ENCODE data around the gene TANGO6. TPM values are rescaled to one million over a fixed set of nuclear protein-coding genes. Genes with fewer than 3 reads are reported as not detected.
A peak's percentile ranks its signal among the peaks of the same experiment; 100 is the strongest.

The TANGO6 gene
- polyA plus RNA-seq, 3 donors, result 5.9 to 8.8 (median 7.0) TPM

DNA sequence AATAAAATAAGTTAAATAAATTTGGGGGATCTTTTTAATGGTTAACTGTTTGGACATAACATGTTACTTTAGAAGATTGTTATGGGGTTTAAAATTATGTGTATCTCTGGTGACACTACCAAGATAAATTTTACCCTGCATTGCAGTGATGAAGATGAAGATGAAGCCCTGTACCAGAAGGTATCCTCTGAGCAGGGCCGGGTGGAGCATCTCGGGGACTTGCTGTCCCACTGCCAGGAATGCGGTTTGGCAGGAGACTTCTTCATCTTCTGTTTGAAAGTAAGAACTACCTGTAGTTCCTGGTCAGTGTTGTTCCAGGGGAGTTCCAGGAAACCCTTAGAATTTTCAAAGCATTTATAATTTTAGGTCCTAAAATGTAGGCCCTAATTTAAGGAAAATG is 64.0 kb downstream of the TANGO6 start:
- DNase-seq (ENCODE audit: low read depth in 3 of 3, low spot score in 2 of 3), result no peak

DNA sequence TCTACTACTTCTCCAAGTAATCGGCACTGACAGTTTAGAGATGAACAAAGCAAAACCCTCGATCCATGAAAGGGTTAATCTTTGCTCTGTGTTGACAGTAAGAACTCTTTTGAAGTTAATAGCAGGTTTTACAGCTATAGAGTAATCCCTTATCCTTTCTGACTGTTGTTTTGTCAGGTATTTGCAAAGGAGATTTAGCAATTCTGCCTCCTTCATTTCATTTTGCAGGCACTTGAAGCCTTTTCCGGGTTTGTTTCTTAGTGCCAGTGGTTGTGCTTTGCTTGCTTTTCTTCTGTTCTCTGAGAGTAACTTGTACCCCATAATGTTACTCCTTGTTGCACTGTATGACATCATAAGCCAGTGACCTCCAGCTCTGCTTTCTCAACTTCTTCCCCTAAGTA is 64.5 kb downstream of the TANGO6 start:
- no peak for DNase-seq (ENCODE audit: low read depth in 3 of 3, low spot score in 2 of 3)

DNA sequence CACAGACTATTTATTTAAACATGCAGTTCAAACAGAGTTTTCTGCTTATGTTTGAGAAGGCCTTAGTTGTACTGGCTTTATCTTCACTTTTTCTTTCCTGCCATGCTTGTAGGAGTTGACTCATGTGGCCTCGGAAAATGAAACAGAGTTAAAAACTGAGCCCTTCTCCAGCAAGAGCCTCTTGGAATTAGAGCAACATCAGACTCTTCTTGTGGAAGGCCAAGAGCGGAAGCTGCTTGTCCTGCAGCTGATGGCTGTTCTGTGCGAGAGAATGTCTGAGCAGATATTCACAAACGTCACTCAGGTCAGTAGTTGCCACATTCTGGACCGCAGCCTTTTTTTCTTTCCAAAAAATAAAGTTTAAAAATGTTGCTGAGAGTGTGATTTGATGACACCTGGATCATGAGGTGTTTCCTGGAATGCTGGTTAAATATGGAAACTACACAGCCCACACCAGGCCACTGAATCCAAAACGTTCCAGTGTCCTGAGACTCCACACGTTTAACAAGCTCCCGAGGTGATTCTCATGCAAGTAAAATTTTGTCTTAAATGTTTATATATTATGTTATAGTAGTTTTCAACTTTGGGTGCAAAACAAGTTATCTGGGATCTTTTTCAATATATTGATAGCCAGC is 65.9 kb downstream of the TANGO6 start:
- DNase-seq (ENCODE audit: low read depth in 3 of 3, low spot score in 2 of 3), result no peak

DNA sequence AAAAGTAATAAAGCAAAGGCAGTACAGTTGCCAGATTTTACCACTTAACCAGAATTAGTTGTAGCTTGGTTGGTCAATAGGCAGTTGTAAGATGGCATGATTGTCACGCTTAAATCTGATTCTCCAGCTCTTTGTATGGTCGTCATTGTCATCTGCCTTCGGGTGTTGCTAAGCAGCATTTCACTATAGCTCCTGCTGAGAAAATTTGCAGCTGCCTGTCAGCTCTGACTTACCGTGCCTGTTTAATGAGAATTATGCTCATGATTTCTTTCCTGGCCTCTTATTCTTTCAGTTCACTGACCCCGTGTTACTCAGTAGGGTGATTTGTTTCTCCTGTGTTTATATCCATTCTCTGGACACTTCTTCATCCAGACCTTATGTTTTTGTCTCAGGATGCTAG is 66.7 kb downstream of the TANGO6 start:
- DNase-seq (ENCODE audit: low read depth in 3 of 3, low spot score in 2 of 3), result no peak

DNA sequence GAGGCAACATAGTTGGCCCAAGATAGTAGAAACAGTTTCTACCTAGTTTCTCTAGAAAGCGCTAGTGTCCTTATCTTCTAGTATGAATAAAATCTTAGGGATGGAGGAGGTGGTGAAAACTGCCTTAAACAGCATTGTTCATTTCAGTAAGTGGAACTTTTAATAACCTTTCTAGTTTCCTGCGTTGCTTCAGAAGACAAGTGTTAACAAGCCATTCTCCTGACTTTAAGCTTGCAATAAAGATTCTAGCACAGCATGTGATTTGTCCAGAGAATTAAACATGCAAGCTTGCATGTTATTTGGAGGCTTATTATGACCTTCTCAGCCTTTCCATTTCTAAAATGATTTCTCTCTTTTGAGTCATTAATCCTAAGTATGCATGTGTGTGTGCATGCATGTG is 72.3 kb downstream of the TANGO6 start:
- no peak for DNase-seq (ENCODE audit: low read depth in 3 of 3, low spot score in 2 of 3)

DNA sequence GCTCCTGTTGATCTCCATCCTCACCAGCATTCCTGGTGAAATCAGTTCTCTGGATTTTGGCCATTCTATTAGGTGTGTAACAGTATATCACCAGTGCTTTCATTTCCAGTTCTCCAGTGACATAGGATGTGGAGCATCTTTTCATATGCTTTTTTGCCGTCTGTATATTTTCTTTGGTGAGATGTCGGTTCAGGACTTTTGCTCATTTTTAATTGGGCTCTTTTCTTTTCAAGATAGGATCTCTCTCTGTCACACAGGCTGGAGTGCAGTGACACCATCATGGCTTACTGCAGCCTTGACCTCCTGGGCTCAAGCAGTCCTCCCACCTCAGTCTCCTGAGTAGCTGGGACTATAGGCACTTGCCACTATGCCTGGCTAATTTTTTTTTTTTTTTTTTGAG is 74.2 kb downstream of the TANGO6 start:
- no peak for DNase-seq (ENCODE audit: low read depth in 3 of 3, low spot score in 2 of 3)

DNA sequence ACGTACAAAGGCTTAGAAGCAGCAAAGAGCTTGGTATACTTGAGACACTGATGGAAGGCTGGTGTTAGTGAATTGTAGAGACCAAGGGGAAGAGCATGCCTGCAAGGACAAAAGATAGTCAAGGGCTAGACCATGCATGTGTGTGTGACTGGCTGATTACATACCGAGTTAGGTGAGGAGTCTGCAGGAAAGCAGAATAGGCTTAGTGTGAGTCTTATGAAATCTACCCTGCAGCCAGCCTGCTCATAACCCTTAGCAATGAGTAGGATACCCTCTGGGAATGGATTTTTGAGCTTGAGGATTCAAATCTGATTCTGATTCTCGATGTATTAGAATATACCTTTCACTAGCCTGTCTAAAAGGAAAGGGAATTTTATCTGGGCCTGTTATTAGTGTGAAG is 77.0 kb downstream of the TANGO6 start:
- DNase-seq (ENCODE audit: low read depth in 3 of 3, low spot score in 2 of 3), result no peak

DNA sequence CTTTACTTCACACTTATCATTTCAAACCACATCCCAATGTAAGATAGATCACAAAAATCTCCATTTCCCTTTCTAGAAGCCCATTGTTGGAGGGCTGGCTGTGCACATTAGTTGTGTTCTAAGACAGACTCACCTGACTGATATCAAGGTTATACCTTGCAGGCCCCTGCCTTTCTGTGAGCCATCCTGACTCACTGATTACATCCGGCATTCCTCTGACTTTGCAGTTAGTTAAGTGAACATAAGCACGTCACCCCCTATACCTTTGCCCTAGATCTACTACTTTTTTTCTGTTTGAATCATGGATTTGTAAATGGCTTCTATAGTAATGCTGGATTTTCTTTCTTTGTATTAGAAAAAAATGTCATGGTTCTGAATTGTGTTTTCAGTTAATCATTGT is 78.3 kb downstream of the TANGO6 start:
- no peak for DNase-seq (ENCODE audit: low read depth in 3 of 3, low spot score in 2 of 3)

DNA sequence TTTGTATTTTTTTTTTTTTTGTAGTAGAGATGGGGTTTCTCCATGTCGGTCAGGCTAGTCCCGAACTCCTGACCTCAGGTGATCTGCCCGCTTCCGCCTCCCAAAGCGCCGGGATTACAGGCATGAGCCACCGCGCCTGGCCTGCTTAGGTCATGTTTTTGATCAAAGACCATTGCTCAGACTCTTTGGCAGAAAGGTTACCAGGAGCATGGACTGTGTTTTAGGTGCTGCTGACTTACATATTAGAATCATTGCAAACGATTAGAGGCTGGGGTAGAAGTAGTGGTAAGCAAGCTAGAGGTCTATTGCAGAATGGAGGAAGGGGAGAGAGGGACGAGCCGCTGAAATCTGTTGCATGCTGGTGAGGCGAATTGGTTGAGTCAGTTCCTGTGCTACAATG is 79.8 kb downstream of the TANGO6 start:
- no peak for DNase-seq (ENCODE audit: low read depth in 3 of 3, low spot score in 2 of 3)

DNA sequence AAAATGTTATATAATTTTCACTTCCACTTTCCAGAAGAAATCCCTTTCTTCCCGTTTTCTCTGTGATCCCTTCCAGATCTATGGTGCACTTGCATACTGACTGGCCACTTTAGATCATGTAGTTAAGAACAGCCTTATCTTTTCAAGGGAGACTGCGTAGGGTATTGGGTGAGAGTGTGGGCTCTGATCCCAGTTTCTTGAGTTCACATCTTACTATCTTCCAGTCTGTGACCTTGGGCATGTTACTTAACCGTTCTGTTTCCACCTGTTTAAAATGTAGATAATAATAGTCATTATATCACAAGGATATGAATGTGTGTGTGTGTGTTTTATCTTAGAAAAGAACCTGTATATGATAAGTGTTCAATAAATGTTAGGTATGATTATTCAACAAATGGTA is 83.7 kb downstream of the TANGO6 start:
- no peak for DNase-seq (ENCODE audit: low read depth in 3 of 3, low spot score in 2 of 3)

DNA sequence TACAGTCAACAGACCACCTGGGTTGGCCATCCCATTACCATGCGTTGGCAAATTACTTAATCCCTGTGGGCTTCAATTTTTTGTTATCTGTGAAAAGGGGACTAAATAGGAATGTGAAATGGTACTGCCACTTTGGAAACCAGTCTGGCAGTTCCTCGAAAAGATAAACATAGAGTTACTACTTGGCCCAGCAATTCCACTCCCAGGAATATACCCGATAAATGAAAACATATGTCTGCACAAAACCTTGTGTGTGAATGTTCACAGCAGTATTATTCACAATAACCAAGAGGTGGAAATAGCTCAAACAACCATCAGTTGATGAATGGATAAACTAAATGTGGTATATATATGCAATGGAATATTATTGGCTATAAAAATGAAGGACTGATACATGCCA is 87.9 kb downstream of the TANGO6 start:
- no peak for DNase-seq (ENCODE audit: low read depth in 3 of 3, low spot score in 2 of 3)

DNA sequence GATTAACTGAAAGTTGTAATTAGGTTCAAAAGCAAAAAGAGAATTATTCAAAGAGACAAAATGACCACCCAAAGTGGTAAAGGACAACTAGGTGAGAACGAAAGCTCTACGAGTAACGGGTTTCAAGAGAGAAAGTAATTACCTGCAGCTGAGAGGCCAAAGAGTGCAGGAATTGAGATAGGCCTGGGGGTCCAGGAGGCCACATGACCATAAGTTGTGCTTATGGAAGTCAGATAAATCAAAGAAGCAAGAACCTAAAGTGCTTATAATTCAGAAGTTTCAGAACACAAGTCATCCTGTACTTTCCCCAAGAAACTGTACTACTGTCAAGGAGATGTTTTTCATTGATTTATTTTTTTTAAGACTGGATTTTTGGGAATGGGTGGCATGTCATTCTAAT is 91.1 kb downstream of the TANGO6 start:
- no peak for DNase-seq (ENCODE audit: low read depth in 3 of 3, low spot score in 2 of 3)

DNA sequence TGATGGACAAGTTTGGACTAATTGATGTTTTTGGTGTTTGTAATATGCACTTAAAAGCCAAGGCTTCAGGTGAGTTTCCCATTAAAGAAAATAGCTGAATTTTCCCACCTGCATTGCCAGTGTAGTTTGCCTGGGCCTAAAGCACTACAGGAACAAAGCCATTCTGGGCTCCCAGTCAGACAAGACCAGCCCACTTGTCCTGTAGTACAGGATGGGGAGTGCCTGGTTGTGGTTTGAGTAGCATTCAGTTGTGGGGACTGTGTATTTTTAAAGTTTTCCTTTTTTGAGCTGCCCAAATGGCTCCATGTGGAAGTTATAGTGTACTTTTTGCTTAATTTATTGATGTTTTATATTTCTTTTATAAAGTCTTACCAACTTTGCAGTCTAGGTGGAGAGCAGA is 91.7 kb downstream of the TANGO6 start:
- no peak for DNase-seq (ENCODE audit: low read depth in 3 of 3, low spot score in 2 of 3)

DNA sequence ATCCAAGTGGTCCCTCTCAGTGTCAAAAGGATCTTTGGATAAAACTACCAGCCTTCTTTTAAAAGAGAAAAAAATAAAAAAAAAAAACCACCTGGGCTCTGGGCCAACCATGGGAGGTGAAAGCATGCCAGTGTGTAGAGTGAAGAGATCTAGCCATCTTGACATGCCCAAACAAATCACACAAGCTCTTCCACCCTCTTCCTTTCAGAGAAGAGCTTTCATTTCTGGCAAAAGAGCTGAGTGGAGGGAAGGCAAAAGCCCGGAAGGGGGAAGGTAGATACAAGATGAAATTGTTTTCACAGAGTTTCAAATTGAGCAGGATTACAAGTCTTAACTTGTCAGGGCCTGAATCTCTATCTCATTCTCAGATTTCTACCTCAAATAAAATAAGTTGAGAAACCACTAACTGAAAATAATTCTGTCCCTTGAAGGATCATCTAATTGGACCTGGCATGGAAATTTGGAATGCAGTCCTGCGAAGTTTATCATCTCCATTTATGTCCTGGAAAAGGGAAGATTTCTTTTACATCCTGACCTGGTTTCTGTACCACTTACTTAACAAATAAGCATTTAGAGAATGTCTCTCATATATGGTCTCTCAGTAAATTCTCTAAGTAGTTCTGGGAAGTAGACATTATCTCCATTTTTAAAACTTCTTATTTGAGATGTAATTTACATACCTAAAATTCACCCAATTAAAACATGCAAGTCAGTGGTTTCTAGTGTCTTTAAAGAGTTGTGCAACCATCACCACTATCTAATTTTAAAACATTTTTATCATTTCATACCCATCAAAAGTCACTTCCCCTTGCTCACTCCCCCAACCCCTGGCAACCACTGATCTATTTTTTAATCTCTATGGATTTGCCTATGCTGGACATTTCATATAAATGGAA is 93.7 kb downstream of the TANGO6 start:
- no peak for DNase-seq (ENCODE audit: low read depth in 3 of 3, low spot score in 2 of 3)

DNA sequence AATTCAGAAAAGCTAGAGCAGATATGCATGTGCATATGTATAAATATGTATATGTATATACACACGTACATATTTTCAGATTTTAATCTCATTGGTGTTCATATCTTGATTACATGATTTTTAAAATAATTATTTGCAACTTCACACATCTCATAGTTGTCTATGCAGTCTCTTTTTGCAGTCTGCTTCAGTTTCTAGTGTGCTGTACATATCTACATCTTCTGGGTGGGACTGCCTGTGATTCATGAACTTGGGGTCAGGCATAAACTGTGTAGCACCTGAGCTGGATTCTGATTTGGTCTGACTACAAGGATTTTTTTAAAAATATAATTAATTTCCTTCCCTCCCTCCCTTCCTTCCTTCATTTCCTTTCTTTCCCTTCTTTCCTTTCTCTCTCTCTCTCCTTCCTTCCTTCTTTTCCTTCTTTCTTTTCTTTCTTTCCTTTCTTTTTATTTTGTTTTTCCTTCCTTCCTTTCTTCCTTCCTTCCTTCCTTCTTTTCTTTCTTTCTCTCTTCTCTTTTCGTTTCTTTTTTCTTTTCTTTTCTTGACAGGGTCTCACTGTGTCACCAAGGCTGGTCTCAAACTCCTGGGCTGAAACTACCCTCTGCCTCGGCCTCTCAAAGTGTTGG is 96.5 kb downstream of the TANGO6 start:
- DNase-seq (ENCODE audit: low read depth in 3 of 3, low spot score in 2 of 3), result no peak

DNA sequence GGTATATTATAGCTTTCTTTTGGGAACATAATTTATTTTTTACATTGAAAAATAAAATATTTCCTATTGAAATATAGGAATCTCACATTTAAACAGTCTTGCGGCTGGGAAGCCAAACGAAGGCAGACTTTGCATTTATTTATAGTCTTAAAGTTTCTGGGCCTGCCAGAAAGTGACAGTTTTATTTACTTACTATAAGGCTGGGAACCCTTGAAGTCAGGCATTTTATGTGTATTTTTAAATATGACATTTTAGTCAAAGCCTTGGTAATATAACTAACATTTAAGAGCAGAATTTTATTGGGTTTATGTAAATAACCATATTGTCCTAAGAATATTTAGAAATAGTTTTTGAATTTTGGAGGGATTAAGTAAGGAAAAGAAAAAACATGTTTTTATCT is 97.5 kb downstream of the TANGO6 start:
- no peak for DNase-seq (ENCODE audit: low read depth in 3 of 3, low spot score in 2 of 3)

DNA sequence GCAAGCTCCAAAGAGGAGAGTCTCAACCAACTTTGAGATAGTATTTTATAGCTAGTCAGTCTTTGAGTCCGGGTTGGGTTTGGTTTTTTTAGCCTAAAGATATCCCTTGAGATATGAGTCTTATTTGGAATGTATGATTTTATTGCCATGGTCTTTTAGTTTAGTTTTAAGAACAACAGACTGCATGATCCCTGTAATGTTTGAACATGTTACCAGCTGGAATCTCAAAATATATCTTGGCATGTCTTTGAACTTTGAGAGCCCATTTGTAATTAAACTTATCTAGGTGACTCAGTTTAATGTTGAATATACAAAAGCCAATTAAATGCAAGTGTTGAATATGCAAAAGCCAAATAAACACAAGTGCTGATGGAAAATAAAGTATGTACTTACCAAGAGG is 100.6 kb downstream of the TANGO6 start:
- peak in 1 of 3 donors; percentile 16 for DNase-seq (ENCODE audit: low read depth in 3 of 3, low spot score in 2 of 3)

DNA sequence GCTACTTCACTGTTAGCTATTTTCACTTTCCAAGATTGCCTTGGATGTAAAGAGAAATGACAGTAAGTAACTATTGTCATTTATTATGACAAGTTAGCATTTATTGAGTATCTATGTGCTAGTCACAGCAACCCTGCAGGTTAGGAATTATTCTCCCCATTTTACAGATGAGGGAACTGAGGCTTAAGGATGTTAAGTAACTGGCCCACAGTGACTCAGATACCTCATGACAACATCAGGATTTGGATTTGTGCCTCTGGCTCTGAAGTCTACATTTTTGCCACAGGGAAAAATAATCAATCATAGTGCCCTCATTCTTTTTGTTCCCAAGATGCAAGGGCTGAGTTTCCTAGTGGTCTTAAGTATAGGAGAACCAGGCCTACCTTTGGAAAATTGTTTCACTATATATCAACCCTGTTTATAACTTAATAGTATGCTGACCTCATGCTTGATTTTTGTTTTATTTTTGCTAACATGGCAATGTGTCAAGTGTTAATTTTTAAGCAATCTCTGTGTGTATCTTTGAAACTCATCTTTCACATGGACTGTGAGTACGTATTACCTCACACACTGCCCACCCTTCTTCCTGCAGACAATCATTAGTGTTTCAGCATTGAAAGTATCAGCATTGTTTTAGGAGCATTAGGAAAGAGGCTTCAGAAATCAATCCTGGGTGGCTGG is 105.0 kb downstream of the TANGO6 start:
- DNase-seq (ENCODE audit: low read depth in 3 of 3, low spot score in 2 of 3), result no peak

DNA sequence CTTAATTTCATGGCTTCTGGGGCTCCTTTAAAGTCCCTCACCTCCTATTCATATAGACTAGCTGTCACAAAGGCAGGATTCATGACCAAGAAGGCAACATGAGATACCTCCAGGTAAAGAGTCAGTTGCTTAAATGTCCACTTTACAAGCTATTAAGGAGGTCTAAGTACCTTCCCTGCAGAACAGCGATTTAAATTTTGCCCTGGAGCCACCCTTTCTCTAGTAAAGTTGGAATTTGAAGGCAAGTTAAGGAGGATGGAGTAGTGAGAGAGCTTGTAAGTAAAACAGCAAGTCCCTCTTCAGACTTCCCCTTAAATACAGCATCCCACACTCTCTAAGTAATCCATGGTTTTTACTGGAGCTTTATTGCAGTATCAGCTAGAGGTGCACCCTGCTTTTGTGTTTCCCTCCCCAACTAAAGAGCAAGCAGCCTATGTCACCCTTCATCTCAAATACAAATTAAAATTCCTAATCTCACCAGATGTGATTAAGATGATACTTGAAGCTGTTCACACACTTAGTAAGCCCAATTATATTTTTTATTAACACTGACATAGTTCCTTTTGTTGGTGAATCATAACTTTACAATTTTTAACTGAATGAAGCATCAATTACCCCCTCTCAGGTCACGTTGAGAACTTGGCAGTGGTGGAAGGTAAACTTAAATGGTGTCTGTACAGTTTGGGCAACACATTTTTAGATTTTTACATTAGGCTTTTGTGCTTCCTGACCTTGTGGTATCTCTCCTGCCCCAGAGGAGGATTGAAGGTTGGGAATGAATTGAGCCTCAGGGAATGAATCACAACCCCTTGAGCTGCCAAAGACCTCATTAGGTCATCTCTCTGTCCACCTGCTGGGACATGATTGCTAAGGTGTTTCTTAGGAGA is 108.9 kb downstream of the TANGO6 start:
- DNase-seq (ENCODE audit: low read depth in 3 of 3, low spot score in 2 of 3), result no peak

DNA sequence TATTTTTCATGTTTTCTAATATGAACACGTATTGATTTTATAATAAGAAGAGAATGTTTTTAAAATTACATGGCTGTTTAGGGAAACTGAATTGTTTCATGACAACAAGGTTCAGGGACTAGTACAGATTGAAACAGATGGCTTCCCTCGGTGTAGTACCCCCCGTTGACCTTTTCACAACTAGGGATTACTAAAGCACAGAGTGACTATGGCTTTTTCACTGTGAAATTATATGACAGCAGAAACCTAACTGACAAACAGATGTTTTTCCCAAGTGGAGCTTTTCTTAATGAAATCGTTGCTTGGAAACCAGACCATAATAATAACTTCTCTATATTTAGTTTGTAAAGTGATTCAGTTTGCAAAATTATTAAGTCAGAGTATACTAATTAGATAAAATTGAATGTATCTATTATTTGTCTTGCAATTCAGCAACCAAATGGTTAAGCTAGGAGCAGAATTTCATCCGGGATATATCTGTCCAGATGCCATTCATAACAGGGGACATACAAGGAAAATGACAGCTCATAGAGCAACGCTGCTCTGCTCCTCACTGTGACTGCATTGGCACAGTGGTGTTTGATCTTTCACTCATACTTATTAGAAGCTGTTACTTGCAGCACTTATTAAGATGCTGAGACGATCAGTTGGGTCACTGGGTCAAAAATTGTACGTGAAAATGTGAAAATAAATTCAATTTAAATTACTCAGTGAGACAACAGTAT is 111.7 kb downstream of the TANGO6 start:
- DNase-seq (ENCODE audit: low read depth in 3 of 3, low spot score in 2 of 3), result no peak

Data from right renal cortex interstitium (tissue), 3 donors.